GM18505 (cell line): ENCODE measurements around the gene LPIN3.

Experiments used
- ATAC-seq: cut with Tn5 transposase; IDR thresholded peaks from one replicate; pipeline ENCODE4 v1.9.1; 2021; ENCODE audit not compliant: unreplicated experiment
- POLR2A ChIP-seq: IDR thresholded peaks from 4 replicates; pipeline ENCODE4 v1.6.1; 2011; ENCODE audit warnings: borderline replicate concordance; ENCODE audit not compliant: insufficient read depth, insufficient read length; ENCODE audit errors: extremely low read depth

The LPIN3 gene

GRCh38 chr20:41350408-41350962 lies 9.9 kb downstream of the LPIN3 start:
- TF ChIP-seq POLR2A = no peak
- no peak for ATAC-seq

GRCh38 chr20:41352106-41352505 lies 11.5 kb downstream of the LPIN3 start:
- no peak for TF ChIP-seq POLR2A
- no peak for ATAC-seq

GRCh38 chr20:41352666-41353065 lies 12.0 kb downstream of the LPIN3 start:
- no peak for ATAC-seq

GRCh38 chr20:41353530-41353929 lies 12.9 kb downstream of the LPIN3 start:
- no peak for TF ChIP-seq POLR2A
- no peak for ATAC-seq

More at GRCh38 chr20:41352666-41353065, 12.0 kb downstream of the LPIN3 start:
- TF ChIP-seq POLR2A = no peak

- no peak for ATAC-seq
- no peak for TF ChIP-seq POLR2A
These were observed 14.6 kb downstream of the LPIN3 start for GRCh38 chr20:41355192-41355591.

GRCh38 chr20:41355598-41356203 lies 15.1 kb downstream of the LPIN3 start:
- TF ChIP-seq POLR2A = no peak
- ATAC-seq = no peak

- ATAC-seq = no peak
- no peak for TF ChIP-seq POLR2A
These were observed 16.3 kb downstream of the LPIN3 start for GRCh38 chr20:41356951-41357350.

- no peak for ATAC-seq
- no peak for TF ChIP-seq POLR2A
These were observed 17.0 kb downstream of the LPIN3 start for GRCh38 chr20:41357424-41358163.

- no peak for ATAC-seq
- no peak for TF ChIP-seq POLR2A
These were observed 17.6 kb downstream of the LPIN3 start for GRCh38 chr20:41358230-41358629.

GRCh38 chr20:41358717-41359116 lies 18.1 kb downstream of the LPIN3 start:
- ATAC-seq = no peak
- TF ChIP-seq POLR2A = no peak

- ATAC-seq = no peak
- no peak for TF ChIP-seq POLR2A
These were observed 19.0 kb downstream of the LPIN3 start for GRCh38 chr20:41359541-41360011.

GRCh38 chr20:41360831-41361756 lies 20.5 kb downstream of the LPIN3 start:
- no peak for TF ChIP-seq POLR2A
- ATAC-seq = no peak
